Measurements from ENCODE around the gene FBN1. TPM values are rescaled to one million over a fixed set of nuclear protein-coding genes. Genes with fewer than 3 reads are reported as not detected.

Gene FBN1
- total RNA-seq, 1 donor from 2014 or later: 102 TPM

GRCh38 chr15:48682942-48683651 lies 37.6 kb upstream of the FBN1 start:
- no peak for TF ChIP-seq POLR2AphosphoS5 (IDR thresholded peaks at IDR 0.05; ENCODE audit: insufficient read depth in 1 of 2, low read depth in 1 of 2)
- TF ChIP-seq CTCF (IDR thresholded peaks at IDR 0.05): no peak
- TF ChIP-seq POLR2A (IDR thresholded peaks at IDR 0.05): no peak
- H3K4me1 ChIP-seq: no peaks in the 10 kb centered on the region
- H3K27ac ChIP-seq: no peak overlapping the region
- H3K4me3 ChIP-seq: no peak overlapping the region
- no peaks in the 10 kb centered on the region for H3K36me3 ChIP-seq
- no peaks in the 10 kb centered on the region for H3K27me3 ChIP-seq
- no peaks in the 10 kb centered on the region for H3K9me3 ChIP-seq
- intact Hi-C loops (cut with DNase I): no loop called here
- no peak for DNase-seq (ENCODE audit: extremely low spot score in 2 of 2)

GRCh38 chr15:48681353-48681752 lies 35.8 kb upstream of the FBN1 start:
- Histone ChIP-seq H3K9me3 (no peaks in the 10 kb centered on the region), H3K36me3 (no peaks in the 10 kb centered on the region), H3K27me3 (no peaks in the 10 kb centered on the region), H3K27ac (no peak overlapping the region), H3K4me1 (no peaks in the 10 kb centered on the region), H3K4me3 (no peak overlapping the region)
- no peak for DNase-seq (ENCODE audit: extremely low spot score in 2 of 2)
- no peak for TF ChIP-seq CTCF (IDR thresholded peaks at IDR 0.05)
- TF ChIP-seq POLR2A (IDR thresholded peaks at IDR 0.05): no peak
- TF ChIP-seq POLR2AphosphoS5 (IDR thresholded peaks at IDR 0.05; ENCODE audit: insufficient read depth in 1 of 2, low read depth in 1 of 2): no peak
- intact Hi-C loops (cut with DNase I): no loop called here

GRCh38 chr15:48680841-48681240 lies 35.3 kb upstream of the FBN1 start:
- no peaks in the 10 kb centered on the region for H3K4me1 ChIP-seq
- H3K27ac ChIP-seq: no peak overlapping the region
- no peak for DNase-seq (ENCODE audit: extremely low spot score in 2 of 2)
- H3K27me3 ChIP-seq: no peaks in the 10 kb centered on the region
- no peak for TF ChIP-seq POLR2A (IDR thresholded peaks at IDR 0.05)
- no peak for TF ChIP-seq POLR2AphosphoS5 (IDR thresholded peaks at IDR 0.05; ENCODE audit: insufficient read depth in 1 of 2, low read depth in 1 of 2)
- no peak for TF ChIP-seq CTCF (IDR thresholded peaks at IDR 0.05)
- H3K36me3 ChIP-seq: no peaks in the 10 kb centered on the region
- no peaks in the 10 kb centered on the region for H3K9me3 ChIP-seq
- intact Hi-C loops (cut with DNase I): no loop called here
- H3K4me3 ChIP-seq: no peak overlapping the region

- H3K4me3 ChIP-seq: no peak overlapping the region
- DNase-seq (ENCODE audit: extremely low spot score in 2 of 2): no peak
- no peaks in the 10 kb centered on the region for H3K27me3 ChIP-seq
- H3K4me1 ChIP-seq: no peaks in the 10 kb centered on the region
- no peak overlapping the region for H3K27ac ChIP-seq
- no peaks in the 10 kb centered on the region for H3K36me3 ChIP-seq
- no peak for TF ChIP-seq POLR2A (IDR thresholded peaks at IDR 0.05)
- no peak for TF ChIP-seq CTCF (IDR thresholded peaks at IDR 0.05)
- TF ChIP-seq POLR2AphosphoS5 (IDR thresholded peaks at IDR 0.05; ENCODE audit: insufficient read depth in 1 of 2, low read depth in 1 of 2): no peak
- H3K9me3 ChIP-seq: no peaks in the 10 kb centered on the region
- intact Hi-C loops (cut with DNase I): no loop called here
Observed at GRCh38 chr15:48679952-48680351, 34.4 kb upstream of the FBN1 start.

- Histone ChIP-seq H3K36me3 (no peaks in the 10 kb centered on the region), H3K27me3 (no peaks in the 10 kb centered on the region), H3K27ac (no peak overlapping the region), H3K4me1 (no peaks in the 10 kb centered on the region), H3K9me3 (no peaks in the 10 kb centered on the region), H3K4me3 (no peak overlapping the region)
- intact Hi-C loops (cut with DNase I): no loop called here
- TF ChIP-seq POLR2A (IDR thresholded peaks at IDR 0.05) (no peak), CTCF (IDR thresholded peaks at IDR 0.05) (no peak), POLR2AphosphoS5 (IDR thresholded peaks at IDR 0.05; ENCODE audit: insufficient read depth in 1 of 2, low read depth in 1 of 2) (no peak)
- DNase-seq (ENCODE audit: extremely low spot score in 2 of 2): no peak
Observed at GRCh38 chr15:48678851-48679250, 33.3 kb upstream of the FBN1 start.

Measured in vagina (tissue), 2 donors.